ENCODE measurements around the gene PACSIN2. TPM values are rescaled to one million over a fixed set of nuclear protein-coding genes. Genes with fewer than 3 reads are reported as not detected.

Gene PACSIN2
- total and polyA plus RNA-seq, 10 of the 15 experiments (the other 5 are each of a cell fraction or from before 2014, with no cell fraction given): 0.93 to 78.7 (median 46.8) TPM

DNA sequence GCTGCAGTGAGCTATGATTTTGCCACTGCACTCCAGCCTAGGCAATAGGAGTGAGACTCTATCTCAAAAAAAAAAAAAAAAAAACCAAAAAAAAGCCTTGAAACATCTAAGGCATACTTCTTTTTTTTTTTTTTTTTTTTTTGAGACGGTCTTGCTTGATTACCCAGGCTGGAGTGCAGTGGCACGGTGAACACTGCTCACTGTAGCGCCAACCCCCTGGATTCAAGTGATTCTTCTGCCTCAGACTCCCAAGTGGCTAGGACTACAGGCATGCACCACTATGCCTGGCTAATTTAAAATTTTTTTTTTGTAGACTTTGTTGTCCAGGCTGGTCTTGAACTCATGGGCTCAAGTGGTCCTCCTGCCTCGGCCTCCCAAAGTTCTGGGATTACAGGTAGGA lies 177.4 kb downstream of the PACSIN2 start:
- no peak for DNase-seq (ENCODE audit: low read depth, low spot score)

More for the DNA sequence above, 177.4 kb downstream of the PACSIN2 start:
- TF ChIP-seq SUPT20H (IDR thresholded peaks at IDR 0.05; ENCODE audit: borderline replicate concordance, control insufficient read depth, low read depth, low read length) (no peak), RELA (IDR thresholded peaks at IDR 0.05; ENCODE audit: borderline replicate concordance, partially characterized antibody) (no peak), FOXK2 (IDR thresholded peaks at IDR 0.05) (no peak), FOS (IDR thresholded peaks at IDR 0.05; ENCODE audit: borderline replicate concordance, extremely low read depth, insufficient read length) (no peak), POLR2AphosphoS5 (IDR thresholded peaks at IDR 0.05; ENCODE audit: low read length) (no peak), ZBED1 (IDR thresholded peaks at IDR 0.05; ENCODE audit: borderline replicate concordance) (no peak), POLR2A (IDR thresholded peaks at IDR 0.05; ENCODE audit: low read depth, low read length) (no peak), CBX5 (IDR thresholded peaks at IDR 0.05; ENCODE audit: low read depth) (no peak), CBX3 (IDR thresholded peaks at IDR 0.05; ENCODE audit: borderline replicate concordance, low read depth) (no peak), BCL11A (IDR thresholded peaks at IDR 0.05; ENCODE audit: low read depth, low read length) (no peak), MYB (IDR thresholded peaks at IDR 0.05; ENCODE audit: borderline replicate concordance, low read depth, low read length) (no peak), SMARCA5 (IDR thresholded peaks at IDR 0.05) (no peak), E4F1 (IDR thresholded peaks at IDR 0.05; ENCODE audit: borderline replicate concordance, partially characterized antibody) (no peak), PAX8 (IDR thresholded peaks at IDR 0.05) (no peak), IKZF1 (conservative IDR thresholded peaks at IDR 0.05) (no peak), BMI1 (IDR thresholded peaks at IDR 0.05; ENCODE audit: borderline replicate concordance) (no peak), ZNF217 (IDR thresholded peaks at IDR 0.05) (no peak), GATAD2B (conservative IDR thresholded peaks at IDR 0.05; ENCODE audit: low read depth) (no peak)
- TF ChIP-seq, protein P1, sequence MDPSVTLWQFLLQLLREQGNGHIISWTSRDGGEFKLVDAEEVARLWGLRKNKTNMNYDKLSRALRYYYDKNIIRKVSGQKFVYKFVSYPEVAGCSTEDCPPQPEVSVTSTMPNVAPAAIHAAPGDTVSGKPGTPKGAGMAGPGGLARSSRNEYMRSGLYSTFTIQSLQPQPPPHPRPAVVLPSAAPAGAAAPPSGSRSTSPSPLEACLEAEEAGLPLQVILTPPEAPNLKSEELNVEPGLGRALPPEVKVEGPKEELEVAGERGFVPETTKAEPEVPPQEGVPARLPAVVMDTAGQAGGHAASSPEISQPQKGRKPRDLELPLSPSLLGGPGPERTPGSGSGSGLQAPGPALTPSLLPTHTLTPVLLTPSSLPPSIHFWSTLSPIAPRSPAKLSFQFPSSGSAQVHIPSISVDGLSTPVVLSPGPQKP (IDR thresholded peaks at IDR 0.05; ENCODE audit: low read depth, low read length): no peak
- TF ChIP-seq, protein P2, sequence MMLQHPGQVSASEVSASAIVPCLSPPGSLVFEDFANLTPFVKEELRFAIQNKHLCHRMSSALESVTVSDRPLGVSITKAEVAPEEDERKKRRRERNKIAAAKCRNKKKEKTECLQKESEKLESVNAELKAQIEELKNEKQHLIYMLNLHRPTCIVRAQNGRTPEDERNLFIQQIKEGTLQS (IDR thresholded peaks at IDR 0.05; ENCODE audit: borderline replicate concordance, extremely low read depth, low read depth, low read length): no peak
- H2AFZ ChIP-seq (ENCODE audit: control insufficient read depth, low read depth, low read length): no peak overlapping the region
- H3K79me2 ChIP-seq (ENCODE audit: control insufficient read depth, insufficient read depth, low read length): no peaks in the 10 kb centered on the region
- no peak for FAIRE-seq
- WGBS (ENCODE audit: insufficient coverage, insufficient replicate concordance, low lambda C conversion rate, missing lambda C conversion rate): 98% methylated on average over 3 of the region's 4 CpGs
- ChIA-PET POLR2A (no interaction called here), SMC1A (ENCODE audit: uncharacterized antibody, unreplicated experiment) (no interaction called here), CTCF (no interaction called here), RAD21 (ENCODE audit: unreplicated experiment) (interaction anchor here (0.9 kb wide), 1 partner anchor 17 kb away, joined by 3 read pairs; no protein-coding TSS in a partner anchor)
- ATAC-seq: no peak
- no peaks in the 10 kb centered on the region; the same call in 2 of the 3 replicates for H3K9me3 ChIP-seq (replicated peaks; ENCODE audit: control insufficient read depth, insufficient read depth, low read length)
- H3K27ac ChIP-seq (ENCODE audit: control insufficient read depth, insufficient read depth): no peak overlapping the region
- no peaks in the 10 kb centered on the region for H4K20me1 ChIP-seq (ENCODE audit: control insufficient read depth, insufficient read depth)
- in situ Hi-C loops (cut with MboI): no loop called here
- intact Hi-C loops (cut with micrococcal nuclease; ENCODE audit: unreplicated experiment): no loop called here
- H3K4me1 ChIP-seq (ENCODE audit: control insufficient read depth, insufficient read depth, low read length): peaks cover 26% of the 10 kb centered on the region
- no peak overlapping the region for H3K9ac ChIP-seq (ENCODE audit: control insufficient read depth, insufficient read depth, low read length)
- no peak overlapping the region for H3K4me2 ChIP-seq (ENCODE audit: control insufficient read depth, insufficient read depth)
- BruUV-seq (replicated peaks): no TSS peak
- peaks cover 2 to 18% of the 10 kb centered on the region in 2 experiments for H3K36me3 ChIP-seq (ENCODE audit: control insufficient read depth in 2 of 2, insufficient read depth in 2 of 2, low read length in 1 of 2)
- H3K4me3 ChIP-seq: no peak overlapping the region
- H3K27me3 ChIP-seq (replicated peaks in 1 of 2; ENCODE audit: control insufficient read depth in 2 of 2, insufficient read depth in 2 of 2, low read length in 1 of 2): no peaks in the 10 kb centered on the region

Data from GM12878 (cell line).